ENCODE results near the gene CKAP2.

- no peak for TF ChIP-seq POLR2A (IDR thresholded peaks at IDR 0.05; ENCODE audit: extremely low read depth, insufficient read length)
- TF ChIP-seq CTCF (IDR thresholded peaks at IDR 0.05; ENCODE audit: low read depth, low read length) = no peak
These were observed 8.2 kb downstream of the CKAP2 start for GRCh38 chr13:52463526-52463925.

Data from NB4 (cell line).